Measurements from ENCODE around the gene CCDC83. TPM values are rescaled to one million over a fixed set of nuclear protein-coding genes. Genes with fewer than 3 reads are reported as not detected.

The CCDC83 gene
- total RNA-seq, 1 donor from 2014 or later, result not detected

DNA sequence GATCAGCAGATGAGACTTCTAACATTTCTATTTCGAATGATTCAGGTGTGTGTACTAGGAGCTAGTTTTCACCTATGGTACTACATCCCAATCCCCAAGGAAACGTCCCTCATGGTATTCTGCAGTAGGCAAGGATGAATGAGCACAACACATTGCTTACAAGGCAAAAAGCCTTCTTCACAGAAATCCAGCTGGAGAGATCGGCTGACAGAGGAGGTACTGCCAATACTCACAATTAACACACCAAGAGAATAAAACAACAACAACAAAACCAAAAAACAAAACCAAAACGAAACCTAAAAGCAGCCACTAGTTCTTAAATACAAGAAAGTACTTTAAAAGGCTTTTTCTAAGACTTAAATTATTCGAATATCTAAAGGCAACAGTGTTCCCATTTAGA lies 112.3 kb downstream of the CCDC83 start:
- H3K9me3 Mint-ChIP-seq, result no peaks in the 10 kb centered on the region
- Histone ChIP-seq H4K20me1 (ENCODE audit: low read depth) (no peaks in the 10 kb centered on the region), H3K27me3 (no peaks in the 10 kb centered on the region), H3K36me3 (peaks cover 9% of the 10 kb centered on the region), H3K4me3 (no peak overlapping the region), H3K27ac (no peak overlapping the region), H3K9me3 (ENCODE audit: low read depth) (no peaks in the 10 kb centered on the region), H3K9ac (no peak overlapping the region), H3K4me2 (no peak overlapping the region), H3F3A (ENCODE audit: low read depth) (no peaks in the 10 kb centered on the region), H3K79me2 (ENCODE audit: low read depth) (peaks cover 11% of the 10 kb centered on the region), H2AFZ (replicated peaks) (no peak overlapping the region), H3K4me1 (no peaks in the 10 kb centered on the region)
- H3K27ac Mint-ChIP-seq, result no peak overlapping the region
- no peak for DNase-seq (ENCODE audit: low spot score)
- H3K36me3 Mint-ChIP-seq, result peaks cover 28% of the 10 kb centered on the region
- H3K4me3 Mint-ChIP-seq, result no peak overlapping the region
- TF ChIP-seq EZH2phosphoT487 (IDR thresholded peaks at IDR 0.05) (no peak), EZH2 (IDR thresholded peaks at IDR 0.05) (no peak)
- TF ChIP-seq, protein P1, sequence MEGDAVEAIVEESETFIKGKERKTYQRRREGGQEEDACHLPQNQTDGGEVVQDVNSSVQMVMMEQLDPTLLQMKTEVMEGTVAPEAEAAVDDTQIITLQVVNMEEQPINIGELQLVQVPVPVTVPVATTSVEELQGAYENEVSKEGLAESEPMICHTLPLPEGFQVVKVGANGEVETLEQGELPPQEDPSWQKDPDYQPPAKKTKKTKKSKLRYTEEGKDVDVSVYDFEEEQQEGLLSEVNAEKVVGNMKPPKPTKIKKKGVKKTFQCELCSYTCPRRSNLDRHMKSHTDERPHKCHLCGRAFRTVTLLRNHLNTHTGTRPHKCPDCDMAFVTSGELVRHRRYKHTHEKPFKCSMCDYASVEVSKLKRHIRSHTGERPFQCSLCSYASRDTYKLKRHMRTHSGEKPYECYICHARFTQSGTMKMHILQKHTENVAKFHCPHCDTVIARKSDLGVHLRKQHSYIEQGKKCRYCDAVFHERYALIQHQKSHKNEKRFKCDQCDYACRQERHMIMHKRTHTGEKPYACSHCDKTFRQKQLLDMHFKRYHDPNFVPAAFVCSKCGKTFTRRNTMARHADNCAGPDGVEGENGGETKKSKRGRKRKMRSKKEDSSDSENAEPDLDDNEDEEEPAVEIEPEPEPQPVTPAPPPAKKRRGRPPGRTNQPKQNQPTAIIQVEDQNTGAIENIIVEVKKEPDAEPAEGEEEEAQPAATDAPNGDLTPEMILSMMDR (IDR thresholded peaks at IDR 0.05), result no peak
- no peaks in the 10 kb centered on the region for H3K27me3 Mint-ChIP-seq (ENCODE audit: insufficient read depth, low read depth)
- no peaks in the 10 kb centered on the region for H3K4me1 Mint-ChIP-seq

Other genes with a start within 250 kb of the CCDC83 start
- 7.5 and 8.1 TPM in 2 replicates for gene DLG2, start 228.0 kb upstream of the CCDC83 start, total RNA-seq (ENCODE audit: low replicate concordance)
- gene TMEM126B, start 226.8 kb upstream of the CCDC83 start, total RNA-seq (ENCODE audit: low replicate concordance), result 73.5 and 110 TPM in 2 replicates
- gene TMEM126A, start 207.4 kb upstream of the CCDC83 start, total RNA-seq (ENCODE audit: low replicate concordance), result 32.6 and 47.9 TPM in 2 replicates
- gene CREBZF, start 190.3 kb upstream of the CCDC83 start, total RNA-seq (ENCODE audit: low replicate concordance), result 109 and 113 TPM in 2 replicates
- gene CCDC89, start 169.2 kb upstream of the CCDC83 start, total RNA-seq (ENCODE audit: low replicate concordance), result 0.31 TPM in 1 of 2 replicates, not detected in the other
- 26.4 and 34.1 TPM in 2 replicates for gene SYTL2, start 44.2 kb upstream of the CCDC83 start, total RNA-seq (ENCODE audit: low replicate concordance)
- 119 and 204 TPM in 2 replicates for gene PICALM, start 213.7 kb downstream of the CCDC83 start, total RNA-seq (ENCODE audit: low replicate concordance)

Data from neural progenitor cell (in vitro differentiated cells).